ENCODE measurements around the gene RFLNA.

GRCh38 chr12:124267205-124267778 lies 27.6 kb upstream of the RFLNA start:
- TF ChIP-seq EZH2phosphoT487 (IDR thresholded peaks at IDR 0.05; ENCODE audit: low read length) (no peak), CTCF (IDR thresholded peaks at IDR 0.05; ENCODE audit: low read length) (no peak)
